ENCODE measurements around the gene GREM1.

Gene GREM1

GRCh38 chr15:32717426-32718226 lies at the start of gene GREM1:
TSS of gene GREM1 (plus strand) at chr15:32718004. CDS start at chr15:32730691, 12,687 bp downstream.
- no peak for DNase-seq

GRCh38 chr15:32668942-32669341 lies 48.9 kb upstream of the GREM1 start:
- DNase-seq, result no peak

- no peak for DNase-seq
Measured at GRCh38 chr15:32669896-32670611, 47.8 kb upstream of the GREM1 start.

- no peak for DNase-seq
Measured at GRCh38 chr15:32670623-32671022, 47.2 kb upstream of the GREM1 start.

- DNase-seq, result no peak
Measured at GRCh38 chr15:32671339-32672325, 46.2 kb upstream of the GREM1 start.

- DNase-seq, result no peak
Measured at GRCh38 chr15:32674681-32675080, 43.1 kb upstream of the GREM1 start.

- DNase-seq, result no peak
Measured at GRCh38 chr15:32675466-32675865, 42.3 kb upstream of the GREM1 start.

GRCh38 chr15:32676169-32676568 lies 41.6 kb upstream of the GREM1 start:
- no peak for DNase-seq

- no peak for DNase-seq
Measured at GRCh38 chr15:32677238-32677750, 40.5 kb upstream of the GREM1 start.

- no peak for DNase-seq
Measured at GRCh38 chr15:32679298-32679690, 38.5 kb upstream of the GREM1 start.

- DNase-seq, result no peak
Measured at GRCh38 chr15:32682569-32682968, 35.2 kb upstream of the GREM1 start.

GRCh38 chr15:32682977-32683630 lies 34.7 kb upstream of the GREM1 start:
- DNase-seq, result no peak

GRCh38 chr15:32683906-32684584 lies 33.8 kb upstream of the GREM1 start:
- peak; percentile 5 for DNase-seq

GRCh38 chr15:32685576-32685975 lies 32.2 kb upstream of the GREM1 start:
- DNase-seq, result no peak

- DNase-seq, result no peak
Measured at GRCh38 chr15:32687556-32687955, 30.2 kb upstream of the GREM1 start.

GRCh38 chr15:32688151-32688639 lies 29.6 kb upstream of the GREM1 start:
- DNase-seq, result no peak

GRCh38 chr15:32690941-32691688 lies 26.7 kb upstream of the GREM1 start:
- no peak for DNase-seq

- no peak for DNase-seq
Measured at GRCh38 chr15:32691689-32692038, 26.1 kb upstream of the GREM1 start.

- no peak for DNase-seq
Measured at GRCh38 chr15:32692286-32692685, 25.5 kb upstream of the GREM1 start.

GRCh38 chr15:32694222-32694983 lies 23.4 kb upstream of the GREM1 start:
- DNase-seq, result no peak

Data from activated CD4-positive, alpha-beta T cell treated with anti-CD3 and anti-CD28 coated beads for 48 hours (primary cell).